HG03025 (cell line): ENCODE results near the gene DHX15.

Source experiments
- ATAC-seq: cut with Tn5 transposase; IDR thresholded peaks from one replicate; pipeline ENCODE4 v1.9.1; 2021; ENCODE audit warnings: mild to moderate bottlenecking, moderate library complexity; ENCODE audit not compliant: unreplicated experiment, low FRiP score

DHX15 gene

DNA sequence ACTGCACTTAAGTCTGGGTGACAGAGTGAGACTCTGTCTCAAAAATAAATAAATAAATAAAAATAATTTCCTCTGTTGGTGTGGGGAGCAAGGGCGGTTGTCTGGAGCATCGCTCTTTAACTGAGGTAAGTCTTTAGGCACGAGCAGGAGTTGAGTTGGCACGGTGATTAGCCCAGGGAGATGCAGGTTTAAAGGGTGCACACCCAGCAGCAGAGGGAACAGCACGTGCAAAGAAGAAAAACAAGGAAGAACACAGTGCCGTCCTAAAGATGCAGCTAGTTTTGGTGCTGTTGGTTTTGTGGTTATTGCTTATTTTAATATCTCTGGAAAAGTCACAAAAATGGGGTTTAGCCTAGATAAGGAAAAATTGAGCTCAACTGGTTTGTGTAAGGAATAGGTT is 87.8 kb downstream of the DHX15 start:
- ATAC-seq: no peak

DNA sequence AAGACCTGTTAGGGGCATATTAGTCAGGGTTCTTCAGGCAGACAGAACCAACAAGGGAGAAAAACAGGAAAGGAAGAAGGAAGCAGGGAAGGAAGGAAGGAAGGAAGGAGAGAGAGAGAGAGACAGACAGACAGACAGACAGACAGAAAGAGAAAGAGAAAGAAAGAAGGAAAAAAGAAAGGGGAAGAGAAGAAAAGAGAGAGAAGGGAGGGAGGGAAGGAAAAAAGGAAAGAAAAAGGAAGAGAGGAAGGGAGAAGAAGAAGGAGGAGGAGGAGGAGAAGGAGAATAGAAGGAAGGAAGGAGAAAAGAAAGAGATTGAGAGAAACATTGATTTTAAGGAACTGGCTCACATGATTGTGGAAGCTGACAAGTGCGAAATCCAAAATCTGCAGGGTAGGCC is 89.0 kb downstream of the DHX15 start:
- no peak for ATAC-seq

DNA sequence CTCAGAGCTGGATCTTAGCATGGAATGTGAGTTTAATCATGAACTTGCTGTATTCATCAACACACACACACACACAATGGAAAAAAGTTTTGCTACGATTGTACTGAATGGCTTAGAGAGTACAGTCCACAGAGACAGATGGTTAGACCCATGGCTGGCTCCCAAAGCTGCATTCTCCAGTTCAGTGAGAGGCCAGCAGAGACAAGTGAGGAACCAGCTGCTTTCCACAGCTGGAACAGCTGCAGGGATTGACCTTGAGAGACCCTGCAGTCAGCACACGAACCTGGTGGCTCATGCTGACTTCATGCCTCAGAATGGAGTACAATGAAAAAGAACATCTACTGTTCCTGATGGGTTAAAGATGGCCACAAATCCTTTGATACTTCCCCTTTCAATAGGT is 94.5 kb downstream of the DHX15 start:
- no peak for ATAC-seq

DNA sequence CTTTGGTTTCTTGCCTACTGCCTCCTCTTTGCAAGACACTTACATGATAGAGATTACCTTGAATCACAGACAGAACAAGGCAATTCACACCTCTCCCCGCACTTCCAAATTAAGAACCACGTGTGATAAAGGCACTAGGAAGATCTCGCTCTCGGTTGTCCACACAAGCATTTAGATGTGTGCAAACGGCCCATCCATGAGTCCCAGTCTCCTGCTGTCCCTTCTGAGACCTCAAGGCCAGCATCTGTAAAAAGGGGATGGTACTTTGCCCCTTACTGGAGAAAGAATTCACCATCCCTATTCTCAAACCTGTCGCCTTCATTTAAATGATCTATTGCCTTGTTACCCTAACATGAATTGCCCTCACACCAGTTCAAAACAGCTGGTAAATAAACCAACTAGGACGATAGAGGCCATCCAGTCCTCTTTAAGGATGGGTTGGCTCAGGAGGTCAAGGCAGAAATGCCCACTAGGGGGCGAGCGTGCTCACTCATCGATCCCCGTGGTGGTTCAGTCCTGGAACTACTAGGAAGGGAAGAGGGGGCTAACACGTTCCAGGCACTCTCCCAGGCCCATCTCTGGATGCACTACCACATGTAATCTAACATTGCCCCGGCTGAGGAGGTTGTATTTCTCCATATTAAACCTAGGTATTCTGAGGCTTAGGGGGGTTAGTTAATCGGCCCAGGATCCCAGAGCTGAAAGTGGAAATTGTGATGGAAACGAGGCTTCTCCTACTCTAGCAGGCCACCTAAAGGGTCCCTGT is 95.8 kb downstream of the DHX15 start:
- ATAC-seq: no peak

DNA sequence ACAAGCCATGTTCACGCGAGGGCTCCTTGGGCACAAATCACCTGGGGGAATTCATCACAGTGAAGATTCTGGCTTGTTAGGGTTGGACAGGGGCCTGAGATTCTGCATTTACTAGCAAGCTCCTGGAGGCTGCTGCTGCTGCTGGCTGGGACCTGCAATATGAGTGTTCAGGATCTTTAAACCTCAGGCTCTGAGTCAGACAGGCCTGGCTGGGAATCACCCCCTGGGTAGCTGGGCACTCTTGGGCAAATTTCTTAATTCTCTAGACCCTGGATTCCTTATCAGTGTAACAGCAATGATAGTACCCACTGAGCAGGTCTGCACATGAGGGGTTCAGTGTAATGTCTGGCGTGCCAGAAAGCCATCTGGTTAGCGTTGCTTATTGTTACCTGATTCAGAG is 101.5 kb downstream of the DHX15 start:
- no peak for ATAC-seq

DNA sequence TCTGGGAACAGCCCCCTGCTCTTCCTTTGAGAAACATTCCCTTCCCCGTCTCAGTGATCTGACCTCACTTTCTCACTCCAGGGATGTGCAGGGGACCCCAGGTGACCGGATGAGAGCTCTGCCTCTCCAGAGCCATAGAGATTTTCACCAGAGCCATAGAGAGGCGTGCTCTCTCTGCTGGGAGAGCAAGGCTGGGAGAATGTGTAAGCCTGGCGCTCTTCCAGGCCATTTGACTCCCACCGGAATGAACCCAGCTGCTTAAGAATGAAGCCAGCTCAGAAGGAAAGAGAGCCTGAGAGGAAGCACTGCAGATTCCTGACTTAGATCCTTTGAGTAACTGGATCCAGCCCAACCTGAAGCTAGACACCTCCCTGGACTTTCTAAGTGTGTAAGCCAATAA is 106.4 kb downstream of the DHX15 start:
- ATAC-seq: no peak
